HL-60/S4 (cell line): ENCODE measurements around the gene NEUROG3.

Source experiments
- in situ Hi-C: fragments of 300-500 bp; cut with MboI; formaldehyde crosslinking; loops from 2 replicates; pipeline ENCODE4 v1.14.3; 2022; ENCODE audit warnings: low sequenced_read_pairs

The NEUROG3 gene, protein sequence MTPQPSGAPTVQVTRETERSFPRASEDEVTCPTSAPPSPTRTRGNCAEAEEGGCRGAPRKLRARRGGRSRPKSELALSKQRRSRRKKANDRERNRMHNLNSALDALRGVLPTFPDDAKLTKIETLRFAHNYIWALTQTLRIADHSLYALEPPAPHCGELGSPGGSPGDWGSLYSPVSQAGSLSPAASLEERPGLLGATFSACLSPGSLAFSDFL

DNA sequence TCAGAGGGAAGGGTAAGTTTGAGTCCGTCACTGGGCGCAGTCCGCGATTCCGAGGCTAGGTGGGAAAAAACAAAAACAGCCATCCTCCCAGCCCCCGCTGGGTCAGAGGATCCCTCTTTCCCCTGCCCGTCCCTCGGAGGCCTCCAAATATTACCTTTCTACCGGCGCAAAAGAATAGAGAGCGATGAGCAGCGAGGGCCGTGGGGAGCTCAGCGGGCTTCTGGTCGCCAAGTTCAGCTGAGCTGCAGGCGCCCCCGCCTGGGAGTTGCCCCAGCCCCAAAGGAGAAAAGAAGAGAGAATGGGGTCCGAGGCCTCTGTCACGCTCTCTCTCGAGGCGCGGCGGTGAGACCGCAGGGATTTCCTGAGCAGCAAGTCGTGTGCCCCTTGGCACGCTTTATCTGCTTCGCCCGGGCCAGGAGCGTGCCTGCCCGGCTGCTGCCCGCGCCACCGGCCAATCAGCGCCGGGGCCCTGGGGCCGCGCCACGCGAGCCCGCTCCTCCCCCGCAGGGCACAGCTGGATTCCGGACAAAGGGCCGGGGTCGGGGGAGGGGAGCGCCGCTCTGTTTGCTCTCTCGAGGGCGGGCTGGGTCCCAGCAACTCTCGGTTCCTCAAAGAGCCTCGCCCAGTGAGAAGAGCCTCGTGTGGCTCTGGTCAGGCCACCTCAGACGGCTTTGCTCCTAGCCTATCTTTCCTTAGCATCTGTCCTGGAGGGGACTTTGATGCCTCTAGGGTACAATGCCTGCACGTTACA is at the start of gene NEUROG3:
Gene NEUROG3, minus strand, starts transcription at position 367 of the 751 bp plus-strand sequence. CDS start 379 bp downstream, outside the sequence.
- in situ Hi-C loops = no loop called here

DNA sequence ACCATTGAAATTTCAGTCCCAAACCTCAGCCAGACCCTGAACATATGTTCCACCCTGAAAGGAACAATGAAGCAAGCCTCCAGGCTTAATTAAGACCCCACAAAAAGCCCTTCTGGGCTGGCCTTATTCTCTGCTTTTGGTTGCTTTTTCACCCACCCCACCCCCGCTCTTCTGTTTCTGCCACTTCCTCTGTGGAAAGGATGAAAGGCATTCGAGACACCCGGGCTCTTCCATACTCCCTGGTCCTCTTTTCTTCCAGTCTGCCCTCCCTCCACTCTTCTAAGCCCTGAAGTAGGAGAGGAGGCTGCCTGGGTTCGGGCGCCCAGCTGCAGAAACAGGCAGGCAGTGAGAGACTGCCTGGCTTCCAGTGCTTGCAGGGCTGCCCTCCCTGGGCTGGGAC is 47.4 kb upstream of the NEUROG3 start:
- in situ Hi-C loops = no loop called here

DNA sequence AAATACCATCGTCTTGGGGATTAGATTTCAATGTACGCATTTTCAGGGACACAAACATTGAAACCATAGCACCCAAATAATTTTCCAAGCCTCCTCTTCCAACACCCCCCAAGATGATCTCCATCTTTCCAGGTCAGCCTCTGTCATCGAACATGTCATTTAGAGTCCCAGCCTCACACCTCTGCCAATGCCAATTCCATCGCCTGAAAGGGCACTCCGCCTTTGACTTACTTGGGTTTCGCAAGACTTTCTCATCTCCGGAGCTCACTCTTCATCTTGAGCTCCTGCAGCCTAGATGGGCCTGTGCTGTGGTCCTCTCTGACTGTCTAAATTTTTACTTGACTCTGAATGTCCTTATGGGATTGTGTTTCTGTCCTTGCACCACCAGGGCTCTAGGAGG is 46.4 kb upstream of the NEUROG3 start:
- in situ Hi-C loops = no loop called here

DNA sequence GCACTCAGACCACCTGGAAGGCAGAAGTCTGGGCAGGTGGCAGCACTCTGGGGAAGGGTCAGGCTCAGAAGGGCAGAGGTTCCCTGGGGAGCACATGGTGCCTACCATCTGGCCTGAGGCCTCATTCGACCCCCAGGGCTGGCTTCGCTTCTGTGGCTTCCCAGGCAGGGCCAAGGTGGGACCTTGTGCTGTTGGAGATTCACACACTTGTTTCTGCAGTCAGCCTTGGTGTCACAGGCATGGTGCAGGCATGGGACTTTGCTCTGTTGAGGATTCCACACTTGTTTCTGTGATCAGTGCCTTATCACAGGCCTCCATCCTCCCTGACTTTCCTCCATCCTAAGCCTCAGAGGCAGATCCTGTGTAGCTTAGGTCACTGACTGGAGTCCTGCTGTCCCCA is 45.5 kb upstream of the NEUROG3 start:
- in situ Hi-C loops = no loop called here

DNA sequence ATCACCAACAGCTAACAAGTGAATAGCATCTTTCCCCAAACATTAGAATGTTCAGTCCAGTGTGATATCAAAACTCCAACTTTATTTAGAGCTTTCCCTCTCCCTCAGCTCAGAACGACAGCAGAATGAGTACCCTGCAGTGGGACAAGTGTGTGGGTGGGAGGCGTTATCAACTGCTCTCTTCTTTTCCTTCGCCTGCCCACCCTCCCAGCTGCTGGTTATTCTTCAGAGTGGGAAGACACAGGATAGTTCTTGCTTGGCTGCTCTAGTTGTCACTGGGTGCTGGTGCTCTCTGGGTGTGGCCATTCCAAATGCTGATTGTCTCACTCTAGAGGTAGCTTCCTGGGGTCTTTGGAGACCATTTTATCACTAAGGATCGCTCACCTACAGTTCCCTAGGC is 43.1 kb upstream of the NEUROG3 start:
- in situ Hi-C loops = no loop called here

DNA sequence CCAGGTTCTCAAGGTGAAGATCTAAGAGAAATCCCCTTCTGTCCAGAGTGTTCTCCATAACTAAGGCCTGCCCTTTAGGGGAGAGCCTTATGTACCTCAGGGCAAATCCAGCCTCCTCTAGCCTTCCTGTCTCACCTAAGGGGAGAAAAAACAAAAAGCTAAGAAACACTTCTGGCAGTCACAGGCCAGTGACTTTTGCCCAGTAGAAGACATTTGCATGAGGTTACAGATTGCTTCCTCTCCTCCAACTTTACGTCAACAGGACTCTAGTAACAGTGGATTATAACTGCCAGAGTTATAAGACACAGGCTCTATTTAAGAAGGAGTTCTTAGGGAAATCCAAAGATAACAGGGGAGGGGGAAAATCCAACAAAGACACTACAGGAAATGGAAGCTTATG is 40.9 kb upstream of the NEUROG3 start:
- in situ Hi-C loops = no loop called here

DNA sequence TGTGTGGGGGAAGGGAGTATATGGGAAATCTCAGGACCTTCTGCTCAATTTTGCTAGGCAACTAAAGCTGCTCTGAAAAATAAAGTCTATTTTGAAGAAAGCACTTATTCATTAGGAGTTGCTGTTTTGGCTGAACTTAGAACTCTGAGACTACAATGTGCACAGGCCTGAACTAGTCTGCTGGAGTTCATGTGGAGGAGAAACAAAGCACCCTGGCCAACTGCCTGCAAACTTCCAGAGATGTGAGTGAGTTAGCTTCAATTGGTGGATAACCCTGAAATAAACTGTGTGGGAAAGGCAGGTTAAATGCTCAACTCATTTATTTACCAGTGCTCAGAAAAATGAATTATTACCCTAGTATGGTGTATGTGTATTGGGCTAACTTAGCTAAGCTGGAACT is 39.5 kb upstream of the NEUROG3 start:
- in situ Hi-C loops = no loop called here

DNA sequence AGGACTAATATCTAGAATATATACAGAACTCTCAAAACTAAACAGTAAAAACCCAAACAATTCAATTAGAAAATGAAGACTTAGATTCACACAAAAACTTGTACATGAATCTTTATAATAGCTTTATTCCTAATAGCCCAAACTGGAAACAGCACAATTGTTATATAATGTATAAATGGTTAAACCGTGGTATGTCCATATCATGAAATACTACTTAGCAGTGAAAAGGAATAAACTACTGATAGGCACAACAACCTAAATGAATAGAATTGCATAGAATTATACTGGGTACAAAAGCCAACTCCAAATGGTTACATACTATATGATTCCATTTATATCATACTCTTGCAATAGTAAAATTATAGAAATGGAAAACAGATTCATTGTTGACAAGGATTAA is 35.9 kb upstream of the NEUROG3 start:
- in situ Hi-C loops = no loop called here

DNA sequence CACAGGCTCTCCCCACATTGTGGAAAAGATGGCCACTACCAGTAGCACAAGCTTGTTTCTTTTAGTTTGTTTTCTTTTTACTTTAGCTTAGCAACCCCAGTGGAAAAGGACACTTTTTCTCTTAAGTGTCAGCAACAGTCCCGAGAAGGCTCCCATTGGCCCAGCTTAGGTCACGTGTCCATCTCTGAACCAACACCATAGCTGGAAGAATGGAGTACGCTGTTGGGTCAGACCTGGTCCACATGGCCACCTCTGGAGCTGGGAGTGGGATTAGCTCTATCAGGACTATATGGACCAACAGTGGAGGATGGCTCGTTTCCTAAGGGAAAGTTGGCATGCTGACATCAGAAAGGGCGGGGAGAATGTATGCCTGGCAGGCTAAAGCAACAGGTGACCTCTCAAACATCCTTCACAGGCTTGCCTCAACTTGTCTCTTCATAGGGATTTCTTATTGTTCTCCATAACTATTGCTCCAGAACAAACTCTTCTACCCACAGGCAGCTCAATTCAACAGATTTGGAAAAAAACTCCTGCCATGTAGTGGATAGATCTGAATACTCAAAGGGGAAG is 27.6 kb upstream of the NEUROG3 start:
- in situ Hi-C loops = no loop called here

DNA sequence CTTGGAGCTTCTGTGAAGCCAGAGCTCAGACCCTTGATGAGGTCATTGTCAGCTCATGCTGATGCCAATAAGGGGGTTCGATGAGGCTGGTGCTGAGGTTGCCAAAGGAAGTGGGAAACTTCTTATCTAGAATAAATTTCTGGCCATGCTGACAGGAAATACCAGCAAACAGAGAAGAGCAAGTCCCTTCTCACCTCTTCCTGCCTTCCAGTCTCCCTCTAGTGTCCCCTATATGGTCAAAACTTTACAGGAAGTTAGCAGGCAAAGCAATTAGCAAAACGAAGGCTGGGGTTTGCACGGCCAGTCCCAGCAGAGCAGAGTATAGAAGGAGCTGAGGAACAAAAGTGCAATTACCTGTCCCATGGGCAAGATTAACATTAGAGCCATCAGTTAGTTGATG is 15.1 kb upstream of the NEUROG3 start:
- in situ Hi-C loops = no loop called here

DNA sequence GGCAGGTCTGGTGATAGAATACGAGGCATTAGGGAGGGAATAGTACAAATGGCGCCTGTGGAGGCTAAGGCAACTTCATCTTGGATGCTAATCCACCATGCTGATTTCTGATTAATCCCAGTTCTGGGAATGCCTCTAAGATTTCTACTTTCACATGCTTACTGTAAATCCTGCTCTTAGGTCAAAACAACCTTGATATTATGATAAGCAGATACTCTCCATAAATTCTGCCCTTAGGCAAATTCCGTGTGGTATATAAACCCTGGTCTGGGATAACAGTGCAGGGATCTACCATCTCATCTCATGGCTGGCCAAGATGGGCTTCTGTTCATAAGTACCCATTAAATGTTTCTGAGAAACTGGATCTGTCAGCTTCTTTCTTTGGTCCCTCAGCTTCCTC is 11.4 kb upstream of the NEUROG3 start:
- in situ Hi-C loops = no loop called here

DNA sequence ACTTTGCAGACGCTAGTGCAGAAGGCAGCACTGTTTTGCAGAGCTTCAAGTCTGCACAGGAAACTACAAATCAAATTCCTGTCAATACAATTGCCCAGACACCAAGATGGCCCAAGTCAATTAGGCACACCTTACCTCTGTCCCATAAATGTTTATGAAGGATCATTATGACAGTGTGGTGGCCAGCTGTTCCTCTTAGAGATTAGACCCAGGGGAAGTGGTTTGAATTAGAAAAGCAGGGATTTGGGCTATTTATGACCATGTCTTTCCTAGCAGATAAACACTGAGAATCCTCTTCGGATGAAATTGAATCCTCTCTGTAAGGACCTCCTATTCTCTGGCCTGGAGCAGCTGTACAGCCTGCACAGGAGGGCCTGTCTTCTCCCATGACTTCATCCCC is 9.9 kb upstream of the NEUROG3 start:
- in situ Hi-C loops = no loop called here

DNA sequence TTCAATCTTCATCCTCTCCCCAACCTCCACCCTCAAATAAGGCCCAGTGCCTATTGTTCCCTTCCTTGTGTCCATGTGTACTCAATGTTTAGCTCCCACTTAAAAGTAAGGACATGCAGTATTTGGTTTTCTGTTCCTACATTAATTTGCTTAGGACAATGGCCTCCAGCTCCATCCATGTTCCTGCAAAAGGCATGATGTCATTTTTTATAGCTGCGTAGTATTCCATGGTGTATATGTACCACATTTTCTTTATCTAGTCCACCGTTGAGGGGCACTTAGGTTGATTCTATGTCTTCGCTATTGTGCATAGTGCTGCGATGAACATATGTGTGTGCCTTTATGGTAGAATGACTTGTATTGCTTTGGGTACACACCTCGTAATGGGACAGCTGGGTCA is 7.2 kb upstream of the NEUROG3 start:
- in situ Hi-C loops = no loop called here

DNA sequence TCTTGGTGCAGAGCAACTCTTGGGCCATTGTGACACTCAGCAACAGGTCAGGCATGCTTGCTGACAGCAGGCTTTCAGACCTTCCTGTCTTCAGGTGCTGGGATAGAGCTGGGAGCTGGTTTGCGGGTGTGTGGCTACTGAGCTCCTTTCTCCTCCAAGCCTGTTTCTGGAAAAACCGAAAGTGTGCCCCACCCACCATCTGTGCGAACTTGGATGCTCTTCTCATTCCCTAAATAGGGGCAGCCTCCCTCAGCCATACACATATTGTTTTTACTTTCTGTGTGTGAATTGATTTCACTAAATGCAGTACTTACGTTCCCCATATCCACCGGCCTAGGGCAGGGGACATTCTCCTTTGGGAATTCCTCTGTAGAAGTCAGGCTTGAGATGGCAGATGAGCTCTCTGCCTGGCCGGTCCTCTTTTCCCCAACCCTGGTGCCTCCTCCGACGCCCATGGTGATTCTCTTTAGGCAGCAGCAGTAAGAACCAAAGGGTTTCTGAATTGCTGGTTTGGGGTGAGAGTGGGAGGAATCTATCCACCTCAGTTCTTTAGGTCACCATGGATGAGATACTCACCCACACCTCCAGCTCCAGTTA is 6.3 kb upstream of the NEUROG3 start:
- in situ Hi-C loops = no loop called here

DNA sequence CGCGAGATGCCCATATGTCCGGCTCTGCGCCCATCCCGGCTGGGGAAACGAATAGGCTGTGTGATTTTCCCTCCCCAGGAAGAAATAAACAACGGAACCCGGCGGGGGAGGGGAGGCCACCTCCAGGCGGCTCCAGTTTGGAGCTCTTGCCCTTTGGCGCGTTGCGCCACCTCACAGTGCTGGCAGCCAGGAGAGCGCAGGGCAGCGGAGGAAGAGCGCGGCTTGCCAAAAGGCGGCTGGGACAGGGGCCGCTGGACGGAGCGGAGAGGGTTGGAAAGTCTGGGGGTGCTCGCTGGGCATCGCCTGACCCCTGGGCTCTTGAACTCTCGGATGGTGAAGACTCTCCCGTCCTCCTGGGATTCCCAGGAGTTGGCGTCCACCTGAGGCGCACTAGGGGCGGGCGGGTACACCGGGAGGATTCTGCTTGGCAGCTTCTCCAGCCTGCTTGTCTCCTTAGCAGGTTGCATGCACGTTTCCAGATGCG is 5.3 kb upstream of the NEUROG3 start:
- in situ Hi-C loops = no loop called here

DNA sequence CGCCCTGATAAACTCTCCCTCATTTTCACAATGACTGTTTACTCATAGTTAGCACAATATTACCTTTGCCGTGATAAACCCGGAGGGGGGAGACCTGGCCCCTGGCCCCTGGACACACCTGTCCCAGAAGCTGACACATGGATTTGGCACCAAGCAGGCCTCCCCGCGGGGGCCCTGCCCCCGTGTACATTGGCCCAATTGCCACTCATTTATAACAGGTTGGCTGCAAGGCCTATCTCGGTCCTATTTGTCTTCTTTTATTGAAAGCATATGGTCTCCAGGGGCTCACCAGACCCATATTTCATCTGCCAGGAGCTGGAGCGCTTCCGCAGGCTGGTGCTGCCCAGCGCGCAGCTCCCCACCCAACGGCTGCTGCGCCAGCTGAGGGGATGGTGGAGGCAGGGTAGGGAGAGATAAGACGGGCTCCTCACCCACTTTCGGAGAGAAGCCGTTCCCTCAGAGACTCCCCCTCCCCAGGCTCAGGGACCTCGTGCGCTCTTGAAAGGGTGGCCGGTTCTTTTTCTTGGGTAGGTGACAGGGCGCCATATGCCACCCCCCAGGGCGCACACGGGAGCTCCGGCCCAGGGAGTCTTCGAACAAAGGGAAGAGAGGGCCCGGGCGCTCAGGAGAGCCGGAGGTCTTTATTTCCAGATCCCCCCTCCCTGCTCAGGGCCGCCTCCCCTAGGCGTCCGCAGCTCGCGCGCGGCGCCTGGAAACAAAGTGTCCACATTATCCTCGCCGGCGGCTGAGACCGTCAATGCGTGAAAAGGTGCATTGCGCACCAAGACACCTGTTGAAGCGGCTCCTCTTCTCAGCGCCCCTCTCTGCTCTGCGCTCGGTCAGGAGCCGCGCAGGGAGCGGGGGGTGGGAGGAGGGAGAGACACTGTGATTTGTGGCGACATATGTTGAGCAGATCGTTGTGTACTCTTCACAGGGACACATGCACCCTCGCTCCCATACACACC is 4.3 kb upstream of the NEUROG3 start:
- in situ Hi-C loops = no loop called here

DNA sequence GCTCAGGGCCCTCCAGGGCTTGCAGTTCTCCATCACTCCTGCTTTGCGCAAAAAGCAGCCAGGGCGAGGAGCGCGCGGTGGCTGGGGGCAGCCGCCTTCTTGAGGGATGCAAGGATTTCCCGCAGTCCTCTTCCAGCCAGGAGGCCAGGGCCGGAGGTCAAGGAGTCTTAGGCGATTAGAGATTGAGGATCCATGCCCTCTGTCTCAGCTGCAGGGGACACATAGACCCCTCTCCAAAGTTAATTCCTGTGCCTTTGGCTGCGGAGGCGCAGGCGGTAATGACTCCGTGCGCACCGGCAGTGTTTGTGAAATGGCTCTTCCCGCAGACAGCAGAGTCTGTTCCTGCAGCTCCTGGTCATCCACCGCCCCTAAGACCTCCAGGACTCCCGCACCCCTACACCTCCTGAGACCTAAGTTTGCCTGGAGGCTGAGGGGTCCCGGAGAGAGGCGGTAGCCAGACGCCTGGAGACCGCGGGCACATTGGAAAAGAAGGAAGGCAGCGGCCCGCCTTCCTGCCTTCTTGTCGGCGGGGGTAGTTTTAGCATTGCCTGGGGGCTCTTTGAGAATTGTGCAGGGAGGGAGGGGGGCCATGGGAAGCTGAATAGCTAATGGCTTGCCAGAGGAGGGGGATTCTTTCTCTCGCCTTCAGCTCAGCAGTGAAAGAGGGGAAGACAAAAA is 3.3 kb upstream of the NEUROG3 start:
- in situ Hi-C loops = no loop called here

DNA sequence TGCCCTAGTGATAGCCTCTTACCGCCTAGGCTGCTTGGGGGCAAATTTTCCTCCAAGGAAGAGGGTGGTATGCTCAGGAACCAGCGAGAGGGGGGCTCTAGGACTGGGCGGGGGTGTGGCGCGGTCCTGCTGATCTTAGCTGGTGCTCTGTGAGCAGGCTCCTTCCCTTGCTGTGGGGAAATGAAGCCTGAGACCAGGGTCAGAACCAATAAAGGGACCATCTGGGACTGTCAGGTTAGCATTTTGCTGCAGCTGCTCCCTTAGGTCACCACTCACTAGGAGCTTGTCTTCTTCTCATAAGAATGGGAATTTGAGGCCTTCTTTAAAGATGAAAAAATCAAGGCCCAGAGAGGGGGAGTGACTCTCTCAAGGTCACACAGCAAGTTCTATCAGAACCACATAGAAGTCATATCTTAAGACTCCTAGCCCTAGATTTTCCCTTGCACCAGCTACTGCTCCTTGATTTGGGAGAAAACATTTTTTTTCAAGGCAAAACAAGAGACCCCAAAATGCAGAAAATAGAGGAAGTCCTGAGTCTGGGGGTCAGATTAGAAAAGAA is 2.0 kb upstream of the NEUROG3 start:
- in situ Hi-C loops = no loop called here

DNA sequence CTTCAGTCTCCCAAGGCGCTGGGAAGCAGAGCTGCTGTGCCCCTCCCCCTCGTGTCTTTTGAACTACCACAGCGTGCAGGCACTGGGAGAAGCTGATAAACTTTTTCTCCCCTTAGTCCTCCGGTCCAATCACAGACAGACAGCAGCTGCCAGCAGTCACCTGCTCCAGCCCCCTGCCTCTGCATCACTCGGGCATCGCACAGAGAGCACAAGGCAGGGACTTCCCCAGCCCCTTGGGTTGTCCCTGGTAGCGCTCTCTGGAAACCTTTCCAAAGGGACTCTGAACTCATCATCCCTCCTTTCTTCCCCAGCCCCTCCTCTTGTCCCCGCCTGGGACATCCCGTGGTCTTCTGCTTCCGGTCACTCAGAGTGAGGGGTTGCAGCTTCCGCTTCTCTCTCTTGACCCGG is 1.4 kb upstream of the NEUROG3 start:
- in situ Hi-C loops = no loop called here
